SK-N-DZ (cell line): ENCODE results near the gene BLCAP.
"Not testable (repeated sequence)": the region's sequence is repeated elsewhere in the genome, so short reads cannot be mapped to it uniquely, and the experiment has no call there.

Source experiments
- DNase-seq: peaks from one replicate; pipeline ENCODE4 v3.0.0-alpha.2; 2015; ENCODE audit warnings: low spot score

Gene BLCAP

GRCh38 chr20:37484331-37484730 is 43.3 kb downstream of the BLCAP start:
- no peak for DNase-seq

GRCh38 chr20:37481610-37482009 is 46.1 kb downstream of the BLCAP start:
- no peak for DNase-seq

GRCh38 chr20:37480919-37481318 is 46.8 kb downstream of the BLCAP start:
- no peak for DNase-seq

- no peak for DNase-seq
Measured at GRCh38 chr20:37479925-37480691, 47.6 kb downstream of the BLCAP start.

DNA sequence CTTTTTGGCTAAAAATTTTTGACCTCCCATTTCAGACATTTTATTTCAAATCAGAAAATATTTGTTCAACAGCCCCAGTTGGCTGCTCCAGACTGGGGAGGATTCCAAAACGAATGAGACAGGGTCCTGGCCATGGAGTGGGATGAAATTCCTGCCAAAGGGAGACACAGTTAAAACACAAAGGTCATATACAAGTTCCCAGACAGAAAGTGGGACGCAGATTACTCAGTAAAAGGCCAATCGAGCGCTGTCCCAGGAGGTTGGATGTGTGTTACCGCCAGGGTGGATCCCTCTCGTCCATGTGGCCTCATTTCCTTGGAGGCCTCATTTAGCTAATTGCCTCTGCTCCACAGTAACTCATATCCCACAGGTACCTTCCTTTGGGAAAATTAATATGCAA is 48.4 kb downstream of the BLCAP start:
- no peak for DNase-seq

GRCh38 chr20:37477041-37477440 is 50.6 kb downstream of the BLCAP start:
- DNase-seq: no peak

- DNase-seq: peak; percentile 72
Measured at GRCh38 chr20:37475252-37475651, 52.4 kb downstream of the BLCAP start.

- no peak for DNase-seq
Measured at GRCh38 chr20:37474386-37474785, 53.3 kb downstream of the BLCAP start.

- DNase-seq: no peak
Measured at GRCh38 chr20:37473249-37474000, 54.3 kb downstream of the BLCAP start.

- DNase-seq: not testable (repeated sequence)
Measured at GRCh38 chr20:37472435-37472834, 55.2 kb downstream of the BLCAP start.

GRCh38 chr20:37471741-37472235 is 55.9 kb downstream of the BLCAP start:
- DNase-seq: no peak

DNA sequence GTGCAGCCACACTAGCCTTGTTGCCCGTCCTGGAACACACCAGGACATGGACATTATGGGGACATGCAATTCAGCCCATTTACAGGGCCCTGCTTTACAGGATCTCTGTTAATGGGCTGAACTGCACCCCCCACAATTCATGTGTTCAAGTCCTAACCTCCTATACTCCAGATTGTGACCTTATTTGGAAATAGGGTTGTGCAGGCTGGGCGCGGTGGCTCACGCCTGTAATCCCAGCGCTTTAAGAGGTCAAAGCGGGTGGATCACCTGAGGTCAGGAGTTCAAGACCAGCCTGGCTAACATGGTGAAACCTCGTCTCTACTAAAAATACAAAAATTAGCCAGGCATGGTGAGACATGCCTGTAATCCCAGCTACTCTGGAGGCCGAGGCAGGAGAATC is 57.5 kb downstream of the BLCAP start:
- DNase-seq: not testable (repeated sequence)

DNA sequence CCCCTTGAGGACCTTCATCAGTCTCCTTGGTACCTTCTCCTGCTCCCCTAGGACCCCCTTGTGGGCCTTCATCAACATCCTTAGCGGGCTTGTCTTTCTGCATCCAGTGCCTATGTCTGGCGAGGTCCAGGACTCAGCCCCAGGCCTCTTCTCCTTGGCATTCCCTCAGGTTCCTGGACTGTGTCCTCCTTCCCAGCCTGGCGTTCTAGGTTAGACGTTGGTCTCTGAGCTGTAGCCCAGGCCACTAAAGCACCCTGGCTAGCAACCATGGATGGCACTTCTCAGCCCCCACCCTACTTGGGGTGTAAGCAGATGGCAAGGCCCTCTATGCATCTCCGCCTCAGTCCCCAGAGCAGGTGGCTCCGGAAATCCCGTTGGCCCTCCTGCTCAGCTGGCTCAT is 58.1 kb downstream of the BLCAP start:
- no peak for DNase-seq

GRCh38 chr20:37468886-37469285 is 58.8 kb downstream of the BLCAP start:
- no peak for DNase-seq
